Panc1 (cell line): Measurements from ENCODE around the gene CCDC171. TPM values are rescaled to one million over a fixed set of nuclear protein-coding genes. Genes with fewer than 3 reads are reported as not detected.

Source experiments
- ATAC-seq: fragments of 200-7000 bp; cut with Tn5 transposase; 2 replicates; pipeline ENCODE4 v1.9.1; 2020; ENCODE audit warnings: mild to moderate bottlenecking, moderate library complexity
- BruUV-seq: library from RNA; stranded (reverse); fragments of 400-500 nt; replicated peaks from 2 replicates; lab custom pipeline; 2021; lab: Mats Ljungman, UMichigan
- CTCF ChIA-PET: fragments of 300-600 bp; sonication (Branson Sonifier 250); formaldehyde crosslinking; loops from one replicate; lab custom pipeline; 2022; ENCODE audit warnings: antibody characterized with exemption; lab: Charles Lee
- POLR2A ChIA-PET: fragments of 300-600 bp; sonication (Branson Sonifier 250); formaldehyde crosslinking; loops from one replicate; lab custom pipeline; 2022; ENCODE audit warnings: antibody characterized with exemption; lab: Charles Lee
- DNase-seq: peaks from one replicate; pipeline ENCODE4 v3.0.0-alpha.2; 2010; ENCODE audit warnings: low read depth, low spot score
- H3K27ac ChIP-seq: 2 replicates; pipeline ENCODE4 v1.5.1; 2011; ENCODE audit warnings: mild to moderate bottlenecking, low read length, inconsistent platforms
- H3K27me3 ChIP-seq: fragments of 200-500 bp; sonication (Bioruptor generic); 2 replicates; pipeline ENCODE4 v1.6.0; 2014; ENCODE audit warnings: low read length, inconsistent platforms; ENCODE audit not compliant: control insufficient read depth, insufficient read depth
- H3K36me3 ChIP-seq: fragments of 200-500 bp; sonication (Bioruptor generic); 2 replicates; pipeline ENCODE4 v1.5.1; 2014; ENCODE audit warnings: inconsistent platforms, mild to moderate bottlenecking, low read length, moderate library complexity; ENCODE audit not compliant: control insufficient read depth, insufficient read depth
- H3K4me1 ChIP-seq: 2 replicates; pipeline ENCODE4 v1.5.1; 2011; ENCODE audit warnings: inconsistent platforms, mild to moderate bottlenecking, low read length, moderate library complexity; ENCODE audit not compliant: control insufficient read depth, insufficient read depth
- H3K4me3 ChIP-seq, 2 experiments: 2 replicates each; pipeline ENCODE4 v1.5.1; 2011 to 2012; ENCODE audit warnings: low read depth in 2 of 2, low read length in 2 of 2, mild to moderate bottlenecking in 2 of 2, inconsistent platforms in 1 of 2, moderate library complexity in 1 of 2
- H3K9me3 ChIP-seq: fragments of 200-500 bp; sonication (Bioruptor generic); 2 replicates; pipeline ENCODE4 v1.5.1; 2014; ENCODE audit warnings: low read depth, mild to moderate bottlenecking, inconsistent platforms, low read length, moderate library complexity; ENCODE audit not compliant: control insufficient read depth, insufficient read depth
- CTCF ChIP-seq: fragments of 450-650 bp; IDR thresholded peaks from 2 replicates; pipeline ENCODE4 v1.5.1; 2017; ENCODE audit warnings: mild to moderate bottlenecking
- POLR2AphosphoS5 ChIP-seq: IDR thresholded peaks from 2 replicates; pipeline ENCODE4 v1.6.1; 2012; ENCODE audit warnings: mild to moderate bottlenecking, low read depth, low read length, moderate library complexity
- REST ChIP-seq, 2 experiments: IDR thresholded peaks; 2 replicates each; pipeline ENCODE4 v1.6.1; 2011 to 2012; ENCODE audit warnings: low read depth in 2 of 2, control low read depth in 1 of 2, low read length in 1 of 2, mild to moderate bottlenecking in 1 of 2, moderate library complexity in 1 of 2; ENCODE audit not compliant: insufficient read depth in 1 of 2
- SIN3A ChIP-seq: IDR thresholded peaks from 2 replicates; pipeline ENCODE4 v1.6.1; 2012; ENCODE audit warnings: low read depth, mild to moderate bottlenecking, low read length, moderate library complexity, borderline replicate concordance; ENCODE audit not compliant: insufficient read depth
- TCF7L2 ChIP-seq: IDR thresholded peaks from 2 replicates; pipeline ENCODE4 v1.6.1; 2011; ENCODE audit warnings: mild to moderate bottlenecking, low read depth, low read length, inconsistent platforms
- in situ Hi-C: cut with HindIII; loops from 2 replicates; pipeline ENCODE4 v1.10.0; 2016; ENCODE audit warnings: low sequenced_read_pairs, low pct_unique_long_range_greater_than_20kb
- intact Hi-C: fragments of 100-400 bp; cut with micrococcal nuclease; formaldehyde crosslinking; loops from one replicate; pipeline ENCODE4 v1.10.0; 2022; ENCODE audit not compliant: unreplicated experiment
- total RNA-seq: library from RNA; stranded (reverse); gene quantifications from one replicate; pipeline ENCODE4 v1.2.1, GENCODE V29; 2021; ENCODE audit not compliant: unreplicated experiment

CCDC171 gene
- total RNA-seq, 1 experiment from 2014 or later: 1.5 TPM

GRCh38 chr9:15834541-15834940, 281.7 kb downstream of the CCDC171 start:
- DNase-seq: no peak
- Histone ChIP-seq H3K4me1 (no peaks in the 10 kb centered on the region), H3K36me3 (no peaks in the 10 kb centered on the region), H3K27me3 (no peaks in the 10 kb centered on the region), H3K27ac (no peak overlapping the region), H3K9me3 (no peaks in the 10 kb centered on the region), H3K4me3 (no peak overlapping the region)
- ChIA-PET POLR2A (no interaction called here), CTCF (interaction anchor here (0.6 kb wide), 1 partner anchor 1220 kb away, joined by 13 read pairs; no protein-coding TSS in a partner anchor)
- TF ChIP-seq TCF7L2: no peak
- TF ChIP-seq SIN3A: no peak
- TF ChIP-seq CTCF: no peak
- TF ChIP-seq POLR2AphosphoS5: no peak
- TF ChIP-seq REST (IDR thresholded peaks at IDR 0.05; ENCODE audit: insufficient read depth in 1 of 2, low read depth in 2 of 2, low read length in 1 of 2): no peak
- in situ Hi-C loops: no loop called here
- BruUV-seq: no TSS peak
- ATAC-seq: no peak
- intact Hi-C loops: no loop called here

- Histone ChIP-seq H3K36me3 (no peaks in the 10 kb centered on the region), H3K4me3 (no peak overlapping the region), H3K9me3 (no peaks in the 10 kb centered on the region), H3K4me1 (no peaks in the 10 kb centered on the region), H3K27me3 (no peaks in the 10 kb centered on the region), H3K27ac (no peak overlapping the region)
- intact Hi-C loops (no loop called here), in situ Hi-C loops (no loop called here)
- DNase-seq (no peak), ATAC-seq (no peak)
- POLR2A ChIA-PET: no interaction called here
- CTCF ChIA-PET: no interaction called here
- no TSS peak for BruUV-seq
- TF ChIP-seq CTCF (peak; percentile 40; the same call in 1 of the 2 replicates), POLR2AphosphoS5 (no peak)
Measured at GRCh38 chr9:15837079-15837679, 284.3 kb downstream of the CCDC171 start.
